ENCODE data around the gene ETS1.

Gene ETS1

DNA sequence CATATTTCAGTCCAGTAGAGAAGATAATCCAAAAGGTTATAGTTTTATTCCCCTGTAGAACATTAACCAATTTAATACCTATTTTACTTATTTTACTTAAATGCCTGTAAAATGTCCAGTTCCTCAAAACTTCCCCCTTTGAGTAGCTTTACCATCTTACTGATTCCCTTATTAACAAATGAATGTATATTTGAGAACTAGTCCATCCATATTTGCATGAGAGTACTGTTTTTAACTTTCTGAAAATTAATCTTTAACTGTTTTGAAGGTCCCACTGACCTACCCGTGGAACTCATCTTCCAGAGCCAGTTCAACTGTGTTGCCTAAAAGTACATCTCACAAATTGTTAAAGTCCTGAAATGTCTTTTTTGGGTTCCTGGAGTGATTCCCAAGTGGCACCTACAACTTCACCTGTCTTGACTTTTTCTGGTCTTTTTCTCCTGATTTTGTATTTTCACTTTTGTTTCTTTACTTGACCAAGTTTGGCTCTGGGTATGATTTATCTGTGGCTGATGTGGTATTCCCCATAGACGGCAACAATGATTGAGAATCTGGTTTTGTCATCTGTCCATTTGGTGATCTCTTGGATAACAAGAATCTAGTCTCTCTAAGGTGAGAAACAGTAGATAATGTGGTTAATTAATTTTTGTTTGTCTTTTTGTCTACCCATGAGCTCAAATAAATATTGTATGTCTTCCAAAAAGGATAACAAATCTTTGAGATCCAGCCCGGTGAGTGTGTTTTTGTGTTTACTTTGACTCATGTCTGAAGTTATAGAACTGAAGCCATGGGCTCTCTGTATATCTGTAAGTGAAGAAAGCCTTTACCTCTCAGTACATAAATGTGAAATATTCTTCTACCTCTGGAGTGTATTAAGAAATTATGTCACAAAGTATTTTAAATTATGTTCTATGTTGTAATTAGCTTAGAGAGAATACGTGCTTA is 174.2 kb downstream of the ETS1 start:
- Histone ChIP-seq H4K20me1 (ENCODE audit: insufficient read depth, low read length) (no peaks in the 10 kb centered on the region), H3K9me3 (ENCODE audit: insufficient read depth, low read length) (no peaks in the 10 kb centered on the region), H3K27me3 (ENCODE audit: low read depth, low read length) (no peaks in the 10 kb centered on the region), H3K4me3 (ENCODE audit: low read length) (peak overlapping the region; percentile 80), H3K4me2 (ENCODE audit: low read length) (peak overlapping the region; percentile 77), H3K36me3 (replicated peaks; ENCODE audit: low read depth, low read length) (no peaks in the 10 kb centered on the region), H3K9ac (ENCODE audit: low read length) (peak overlapping the region; percentile 87), H3K4me1 (ENCODE audit: low read length) (peaks cover 63% of the 10 kb centered on the region), H2AFZ (ENCODE audit: low read depth, low read length) (no peak overlapping the region), H3K79me2 (ENCODE audit: low read length) (peaks cover 44% of the 10 kb centered on the region), H3K27ac (ENCODE audit: low read length) (peak overlapping the region; percentile 95)
- TF ChIP-seq, protein P1, sequence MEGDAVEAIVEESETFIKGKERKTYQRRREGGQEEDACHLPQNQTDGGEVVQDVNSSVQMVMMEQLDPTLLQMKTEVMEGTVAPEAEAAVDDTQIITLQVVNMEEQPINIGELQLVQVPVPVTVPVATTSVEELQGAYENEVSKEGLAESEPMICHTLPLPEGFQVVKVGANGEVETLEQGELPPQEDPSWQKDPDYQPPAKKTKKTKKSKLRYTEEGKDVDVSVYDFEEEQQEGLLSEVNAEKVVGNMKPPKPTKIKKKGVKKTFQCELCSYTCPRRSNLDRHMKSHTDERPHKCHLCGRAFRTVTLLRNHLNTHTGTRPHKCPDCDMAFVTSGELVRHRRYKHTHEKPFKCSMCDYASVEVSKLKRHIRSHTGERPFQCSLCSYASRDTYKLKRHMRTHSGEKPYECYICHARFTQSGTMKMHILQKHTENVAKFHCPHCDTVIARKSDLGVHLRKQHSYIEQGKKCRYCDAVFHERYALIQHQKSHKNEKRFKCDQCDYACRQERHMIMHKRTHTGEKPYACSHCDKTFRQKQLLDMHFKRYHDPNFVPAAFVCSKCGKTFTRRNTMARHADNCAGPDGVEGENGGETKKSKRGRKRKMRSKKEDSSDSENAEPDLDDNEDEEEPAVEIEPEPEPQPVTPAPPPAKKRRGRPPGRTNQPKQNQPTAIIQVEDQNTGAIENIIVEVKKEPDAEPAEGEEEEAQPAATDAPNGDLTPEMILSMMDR (IDR thresholded peaks at IDR 0.05; ENCODE audit: low read depth, low read length), result no peak
- TF ChIP-seq EZH2phosphoT487 (IDR thresholded peaks at IDR 0.05; ENCODE audit: low read depth), result no peak

DNA sequence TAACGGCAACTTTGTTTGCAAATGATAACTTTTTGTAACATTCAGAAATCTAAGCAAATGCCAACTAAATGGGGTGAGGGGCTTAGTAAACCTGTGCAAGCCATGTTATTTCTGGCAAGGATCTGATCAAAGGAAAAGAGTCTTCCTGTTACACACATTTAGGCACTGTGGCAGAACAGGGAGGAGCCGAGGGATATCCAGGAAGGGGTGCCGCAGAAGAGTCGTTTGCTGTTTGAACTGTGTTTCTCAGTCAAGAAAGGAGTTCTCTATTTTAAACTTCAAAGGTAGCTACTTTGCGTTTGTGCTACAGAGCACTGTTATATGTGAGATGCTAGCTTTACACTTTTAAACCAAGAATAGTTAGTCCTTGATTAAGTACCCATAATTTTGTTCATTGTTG is 175.5 kb downstream of the ETS1 start:
- peak overlapping the region; percentile 95 for H3K27ac ChIP-seq (ENCODE audit: low read length)
- no peaks in the 10 kb centered on the region for H3K9me3 ChIP-seq (ENCODE audit: insufficient read depth, low read length)
- peak overlapping the region; percentile 66 for H3K9ac ChIP-seq (ENCODE audit: low read length)
- peak overlapping the region; percentile 50 for H2AFZ ChIP-seq (ENCODE audit: low read depth, low read length)
- H3K36me3 ChIP-seq (replicated peaks; ENCODE audit: low read depth, low read length), result no peaks in the 10 kb centered on the region
- H3K4me3 ChIP-seq (ENCODE audit: low read length), result peak overlapping the region; percentile 80
- H3K27me3 ChIP-seq (ENCODE audit: low read depth, low read length), result no peaks in the 10 kb centered on the region
- no peak for TF ChIP-seq EZH2phosphoT487 (IDR thresholded peaks at IDR 0.05; ENCODE audit: low read depth)
- TF ChIP-seq, protein P1 (IDR thresholded peaks at IDR 0.05; ENCODE audit: low read depth, low read length), result no peak
- no peaks in the 10 kb centered on the region for H4K20me1 ChIP-seq (ENCODE audit: insufficient read depth, low read length)
- peaks cover 62% of the 10 kb centered on the region for H3K4me1 ChIP-seq (ENCODE audit: low read length)
- peaks cover 35% of the 10 kb centered on the region for H3K79me2 ChIP-seq (ENCODE audit: low read length)
- H3K4me2 ChIP-seq (ENCODE audit: low read length), result peak overlapping the region; percentile 77

DNA sequence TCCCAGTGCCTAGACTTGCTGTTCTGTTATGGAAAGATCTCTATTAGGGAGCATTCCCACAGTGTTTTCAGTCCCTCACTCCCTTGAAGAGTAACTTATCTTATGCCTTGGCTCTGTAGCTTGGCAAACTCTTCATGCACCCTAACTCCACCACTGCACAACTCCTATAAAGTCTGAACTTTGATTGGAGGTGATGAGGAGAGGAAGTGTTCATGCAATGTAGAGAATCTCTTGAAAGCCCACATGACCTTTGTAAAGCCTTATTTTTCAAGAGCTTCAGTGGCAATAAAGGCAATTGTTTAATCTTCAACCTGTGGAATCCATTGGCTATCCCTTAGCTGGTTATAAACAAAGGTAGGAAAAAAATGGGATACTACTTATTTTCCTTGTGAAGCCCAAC is 176.2 kb downstream of the ETS1 start:
- Histone ChIP-seq H3K36me3 (replicated peaks; ENCODE audit: low read depth, low read length) (no peaks in the 10 kb centered on the region), H3K9me3 (ENCODE audit: insufficient read depth, low read length) (no peaks in the 10 kb centered on the region), H3K9ac (ENCODE audit: low read length) (no peak overlapping the region), H3K4me3 (ENCODE audit: low read length) (no peak overlapping the region), H3K4me2 (ENCODE audit: low read length) (no peak overlapping the region), H4K20me1 (ENCODE audit: insufficient read depth, low read length) (no peaks in the 10 kb centered on the region), H2AFZ (ENCODE audit: low read depth, low read length) (peak overlapping the region; percentile 50; the same call in 1 of the 2 replicates), H3K4me1 (ENCODE audit: low read length) (peaks cover 62% of the 10 kb centered on the region), H3K27me3 (ENCODE audit: low read depth, low read length) (no peaks in the 10 kb centered on the region), H3K27ac (ENCODE audit: low read length) (no peak overlapping the region), H3K79me2 (ENCODE audit: low read length) (peaks cover 28% of the 10 kb centered on the region)
- TF ChIP-seq EZH2phosphoT487 (IDR thresholded peaks at IDR 0.05; ENCODE audit: low read depth), result no peak
- TF ChIP-seq, protein P1 (IDR thresholded peaks at IDR 0.05; ENCODE audit: low read depth, low read length), result no peak

DNA sequence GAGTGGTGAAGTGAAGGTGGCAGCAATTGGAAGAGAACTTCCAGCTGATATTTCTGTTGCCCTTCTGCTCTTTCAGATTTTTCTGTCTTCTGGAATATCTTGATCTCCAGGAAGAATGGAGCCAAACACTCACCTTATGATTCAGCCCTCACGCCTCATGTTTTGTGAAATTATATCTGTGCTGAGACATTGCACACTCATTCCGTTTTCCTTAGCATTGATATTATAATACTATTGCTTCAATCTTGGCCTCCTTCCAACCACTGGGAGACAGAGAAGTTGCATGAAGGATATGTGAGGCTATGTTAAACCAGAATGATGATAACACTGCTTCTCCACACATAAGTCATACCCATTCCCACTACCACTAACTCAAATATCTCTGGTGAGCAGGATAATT is 177.9 kb downstream of the ETS1 start:
- Histone ChIP-seq H3K4me3 (ENCODE audit: low read length) (no peak overlapping the region), H3K79me2 (ENCODE audit: low read length) (peaks cover 12% of the 10 kb centered on the region), H2AFZ (ENCODE audit: low read depth, low read length) (no peak overlapping the region), H3K36me3 (replicated peaks; ENCODE audit: low read depth, low read length) (no peaks in the 10 kb centered on the region), H3K27me3 (ENCODE audit: low read depth, low read length) (no peaks in the 10 kb centered on the region), H3K27ac (ENCODE audit: low read length) (no peak overlapping the region), H3K4me2 (ENCODE audit: low read length) (no peak overlapping the region), H3K4me1 (ENCODE audit: low read length) (peaks cover 55% of the 10 kb centered on the region), H3K9me3 (ENCODE audit: insufficient read depth, low read length) (no peaks in the 10 kb centered on the region), H3K9ac (ENCODE audit: low read length) (no peak overlapping the region), H4K20me1 (ENCODE audit: insufficient read depth, low read length) (no peaks in the 10 kb centered on the region)
- TF ChIP-seq, protein P1 (IDR thresholded peaks at IDR 0.05; ENCODE audit: low read depth, low read length), result no peak
- no peak for TF ChIP-seq EZH2phosphoT487 (IDR thresholded peaks at IDR 0.05; ENCODE audit: low read depth)
